ENCODE measurements around the gene MDM1. TPM values are rescaled to one million over a fixed set of nuclear protein-coding genes. Genes with fewer than 3 reads are reported as not detected.

The MDM1 gene
- total RNA-seq, 1 donor from 2014 or later, result 26.2 TPM

- Mint-ChIP-seq H3K27me3 (ENCODE audit: low read depth) (no peaks in the 10 kb centered on the region), H3K36me3 (ENCODE audit: low read depth) (no peaks in the 10 kb centered on the region), H3K27ac (ENCODE audit: unreplicated experiment) (no peak overlapping the region), H3K9me3 (no peaks in the 10 kb centered on the region), H3K4me3 (no peak overlapping the region), H3K4me1 (peaks cover 8% of the 10 kb centered on the region)
- TF ChIP-seq CTCF (conservative IDR thresholded peaks at IDR 0.05), result no peak
- no peak for DNase-seq (ENCODE audit: low read depth, low spot score)
Measured at GRCh38 chr12:68272732-68273131, 59.4 kb downstream of the MDM1 start.

- TF ChIP-seq CTCF (conservative IDR thresholded peaks at IDR 0.05), result no peak
- no peak overlapping the region for H3K27ac Mint-ChIP-seq (ENCODE audit: unreplicated experiment)
- no peaks in the 10 kb centered on the region for H3K27me3 Mint-ChIP-seq (ENCODE audit: low read depth)
- H3K36me3 Mint-ChIP-seq (ENCODE audit: low read depth), result no peaks in the 10 kb centered on the region
- DNase-seq (ENCODE audit: low read depth, low spot score), result no peak
- no peaks in the 10 kb centered on the region for H3K9me3 Mint-ChIP-seq
- no peak overlapping the region for H3K4me3 Mint-ChIP-seq
- peaks cover 8% of the 10 kb centered on the region for H3K4me1 Mint-ChIP-seq
Measured at GRCh38 chr12:68271346-68271745, 60.8 kb downstream of the MDM1 start.

- Mint-ChIP-seq H3K27me3 (ENCODE audit: low read depth) (no peaks in the 10 kb centered on the region), H3K27ac (ENCODE audit: unreplicated experiment) (no peak overlapping the region), H3K4me1 (peaks cover 8% of the 10 kb centered on the region), H3K36me3 (ENCODE audit: low read depth) (no peaks in the 10 kb centered on the region), H3K4me3 (no peak overlapping the region), H3K9me3 (no peaks in the 10 kb centered on the region)
- no peak for TF ChIP-seq CTCF (conservative IDR thresholded peaks at IDR 0.05)
- no peak for DNase-seq (ENCODE audit: low read depth, low spot score)
Measured at GRCh38 chr12:68270358-68270757, 61.8 kb downstream of the MDM1 start.

GRCh38 chr12:68269779-68270178, 62.4 kb downstream of the MDM1 start:
- Mint-ChIP-seq H3K27ac (ENCODE audit: unreplicated experiment) (no peak overlapping the region), H3K4me1 (peaks cover 8% of the 10 kb centered on the region), H3K36me3 (ENCODE audit: low read depth) (no peaks in the 10 kb centered on the region)

GRCh38 chr12:68268967-68269366, 63.2 kb downstream of the MDM1 start:
- no peak for TF ChIP-seq CTCF (conservative IDR thresholded peaks at IDR 0.05)

More at GRCh38 chr12:68269779-68270178, 62.4 kb downstream of the MDM1 start:
- H3K9me3 Mint-ChIP-seq, result no peaks in the 10 kb centered on the region
- TF ChIP-seq CTCF (conservative IDR thresholded peaks at IDR 0.05), result no peak
- no peaks in the 10 kb centered on the region for H3K27me3 Mint-ChIP-seq (ENCODE audit: low read depth)
- H3K4me3 Mint-ChIP-seq, result no peak overlapping the region
- no peak for DNase-seq (ENCODE audit: low read depth, low spot score)

More at GRCh38 chr12:68268967-68269366, 63.2 kb downstream of the MDM1 start:
- H3K27ac Mint-ChIP-seq (ENCODE audit: unreplicated experiment), result no peak overlapping the region
- no peaks in the 10 kb centered on the region for H3K9me3 Mint-ChIP-seq
- H3K27me3 Mint-ChIP-seq (ENCODE audit: low read depth), result no peaks in the 10 kb centered on the region
- no peaks in the 10 kb centered on the region for H3K36me3 Mint-ChIP-seq (ENCODE audit: low read depth)
- DNase-seq (ENCODE audit: low read depth, low spot score), result no peak
- peaks cover 8% of the 10 kb centered on the region for H3K4me1 Mint-ChIP-seq
- H3K4me3 Mint-ChIP-seq, result no peak overlapping the region
